Hepatocyte (in vitro differentiated cells): Measurements from ENCODE around the gene EPHB2. TPM values are rescaled to one million over a fixed set of nuclear protein-coding genes. Genes with fewer than 3 reads are reported as not detected.

ENCODE experiments used
- DNase-seq: peaks from one replicate; pipeline ENCODE4 v3.0.0-alpha.2; 2016; ENCODE audit warnings: low spot score
- H2AFZ ChIP-seq: fragments of 200-600 bp; sonication (generic); 2 replicates; pipeline ENCODE4 v1.6.0; 2016; ENCODE audit warnings: antibody characterized with exemption, mild to moderate bottlenecking
- H3K27ac ChIP-seq: fragments of 200-600 bp; sonication (generic); 2 replicates; pipeline ENCODE4 v1.5.1; 2016; ENCODE audit warnings: mild to moderate bottlenecking
- H3K27me3 ChIP-seq: fragments of 200-600 bp; sonication (generic); 2 replicates; pipeline ENCODE4 v1.6.1; 2016
- H3K36me3 ChIP-seq: fragments of 200-600 bp; sonication (generic); replicated peaks from 2 replicates; pipeline ENCODE4 v1.5.1; 2016; ENCODE audit warnings: low read depth; ENCODE audit not compliant: insufficient read depth
- H3K4me1 ChIP-seq: fragments of 200-600 bp; sonication (generic); 2 replicates; pipeline ENCODE4 v1.5.1; 2016; ENCODE audit warnings: mild to moderate bottlenecking, moderate library complexity; ENCODE audit not compliant: insufficient read depth
- H3K4me2 ChIP-seq: fragments of 200-600 bp; sonication (generic); 2 replicates; pipeline ENCODE4 v1.6.0; 2016
- H3K4me3 ChIP-seq: fragments of 200-600 bp; sonication (generic); 2 replicates; pipeline ENCODE4 v1.5.1; 2016; ENCODE audit warnings: mild to moderate bottlenecking
- H3K79me2 ChIP-seq: fragments of 200-600 bp; sonication (generic); 2 replicates; pipeline ENCODE4 v1.6.0; 2017; ENCODE audit warnings: mild to moderate bottlenecking
- H3K9me2 ChIP-seq: fragments of 200-600 bp; sonication (generic); replicated peaks from 2 replicates; pipeline ENCODE4 v1.6.0; 2017; ENCODE audit warnings: mild to moderate bottlenecking; ENCODE audit not compliant: insufficient read depth
- H3K9me3 ChIP-seq: fragments of 200-600 bp; sonication (generic); 2 replicates; pipeline ENCODE4 v1.5.1; 2016; ENCODE audit warnings: low read depth, mild to moderate bottlenecking
- H4K20me1 ChIP-seq: fragments of 200-600 bp; sonication (generic); 2 replicates; pipeline ENCODE4 v1.6.0; 2016; ENCODE audit warnings: mild to moderate bottlenecking; ENCODE audit not compliant: insufficient read depth, poor library complexity, severe bottlenecking
- CTCF ChIP-seq: fragments of 200-600 bp; sonication (generic); IDR thresholded peaks from 2 replicates; pipeline ENCODE4 v1.5.1; 2016; ENCODE audit warnings: antibody characterized with exemption, mild to moderate bottlenecking; ENCODE audit not compliant: poor library complexity
- EZH2 ChIP-seq: fragments of 200-600 bp; sonication (generic); IDR thresholded peaks from 2 replicates; pipeline ENCODE4 v1.6.1; 2016; ENCODE audit warnings: antibody characterized with exemption, mild to moderate bottlenecking, borderline replicate concordance
- EZH2phosphoT487 ChIP-seq: fragments of 200-600 bp; sonication (generic); IDR thresholded peaks from one replicate; pipeline ENCODE4 v1.6.1; 2018; ENCODE audit warnings: antibody characterized with exemption, mild to moderate bottlenecking, low read depth, moderate library complexity; ENCODE audit not compliant: unreplicated experiment, severe bottlenecking
- WGBS: methylation state at CpG from one replicate; pipeline ENCODE4 v1.1.6; 2016; ENCODE audit warnings: low lambda C conversion rate; ENCODE audit errors: missing lambda C conversion rate; 5-methylcytosine and 5-hydroxymethylcytosine counted together
- polyA plus RNA-seq: library from polyadenylated mRNA; unstranded; fragments of >200 nt; fragmentation: Nextera tagmentation; extraction: Ambion mirVana; gene quantifications from 2 replicates; pipeline ENCODE4 v1.2.1, GENCODE V29; 2016
- total RNA-seq: library from RNA; depleted of rRNA; stranded (reverse); fragments of >200 nt; gene quantifications from 2 replicates; pipeline ENCODE4 v1.2.3, GENCODE V29; 2014

Gene EPHB2
- total and polyA plus RNA-seq, 2 experiments from 2014 or later = 17.2 to 18.3 TPM

GRCh38 chr1:22804969-22805671 is 94.5 kb downstream of the EPHB2 start:
- Histone ChIP-seq H3K36me3 (no peaks in the 10 kb centered on the region), H3K9me2 (no peaks in the 10 kb centered on the region), H4K20me1 (no peaks in the 10 kb centered on the region), H3K27ac (no peak overlapping the region), H3K27me3 (peaks cover 6% of the 10 kb centered on the region), H3K4me2 (no peak overlapping the region), H3K4me1 (peaks cover 3% of the 10 kb centered on the region), H3K79me2 (no peaks in the 10 kb centered on the region), H3K4me3 (no peak overlapping the region), H2AFZ (no peak overlapping the region), H3K9me3 (no peaks in the 10 kb centered on the region)
- TF ChIP-seq CTCF (no peak), EZH2phosphoT487 (no peak), EZH2 (no peak)
- WGBS = 89% methylated on average over 7 of the region's 7 CpGs
- DNase-seq = no peak

- H3K9me3 ChIP-seq = no peaks in the 10 kb centered on the region
- WGBS = 89% methylated on average over 4 of the region's 4 CpGs
- no peaks in the 10 kb centered on the region for H3K79me2 ChIP-seq
Measured at GRCh38 chr1:22805672-22806038, 95.0 kb downstream of the EPHB2 start.

GRCh38 chr1:22806584-22806983 is 95.9 kb downstream of the EPHB2 start:
- H4K20me1 ChIP-seq = no peaks in the 10 kb centered on the region
- WGBS = 88% methylated on average over 11 of the region's 12 CpGs
- peaks cover 3% of the 10 kb centered on the region for H3K4me1 ChIP-seq
- no peak for TF ChIP-seq CTCF
- no peak for TF ChIP-seq EZH2phosphoT487
- no peak for TF ChIP-seq EZH2
- H3K36me3 ChIP-seq = no peaks in the 10 kb centered on the region
- H3K27me3 ChIP-seq = peaks cover 6% of the 10 kb centered on the region
- H3K4me2 ChIP-seq = no peak overlapping the region
- no peaks in the 10 kb centered on the region for H3K79me2 ChIP-seq
- no peaks in the 10 kb centered on the region for H3K9me3 ChIP-seq
- no peak overlapping the region for H3K4me3 ChIP-seq
- DNase-seq = no peak
- H3K27ac ChIP-seq = no peak overlapping the region
- no peaks in the 10 kb centered on the region for H3K9me2 ChIP-seq
- no peak overlapping the region for H2AFZ ChIP-seq

More at GRCh38 chr1:22805672-22806038, 95.0 kb downstream of the EPHB2 start:
- peaks cover 3% of the 10 kb centered on the region for H3K4me1 ChIP-seq
- H3K4me3 ChIP-seq = no peak overlapping the region
- TF ChIP-seq EZH2phosphoT487 (no peak), CTCF (no peak), EZH2 (no peak)
- no peaks in the 10 kb centered on the region for H3K36me3 ChIP-seq
- peaks cover 6% of the 10 kb centered on the region for H3K27me3 ChIP-seq
- H3K27ac ChIP-seq = no peak overlapping the region
- no peak overlapping the region for H2AFZ ChIP-seq
- no peak overlapping the region for H3K4me2 ChIP-seq
- no peak for DNase-seq
- no peaks in the 10 kb centered on the region for H3K9me2 ChIP-seq
- no peaks in the 10 kb centered on the region for H4K20me1 ChIP-seq
